Colonic mucosa (tissue), 4 donors: Measurements from ENCODE around the gene BMAL2. TPM values are rescaled to one million over a fixed set of nuclear protein-coding genes. Genes with fewer than 3 reads are reported as not detected.

Experiments
- DNase-seq: peaks from one replicate; pipeline ENCODE4 v3.0.0-alpha.2; 2020
- H3K27ac ChIP-seq: fragments of 200-600 bp; one replicate; pipeline ENCODE4 v1.8.0; 2021
- H3K27me3 ChIP-seq: fragments of 200-600 bp; one replicate; pipeline ENCODE4 v1.8.0; 2021
- H3K36me3 ChIP-seq: fragments of 200-600 bp; one replicate; pipeline ENCODE4 v1.8.0; 2021
- H3K4me1 ChIP-seq: fragments of 200-600 bp; one replicate; pipeline ENCODE4 v1.8.0; 2021; ENCODE audit warnings: mild to moderate bottlenecking
- H3K4me3 ChIP-seq: fragments of 200-600 bp; one replicate; pipeline ENCODE4 v1.8.0; 2021
- H3K9ac ChIP-seq, 2 donors: one replicate each; pipeline ENCODE4 v1.7.0; 2013; ENCODE audit warnings: control low read depth in 2 of 2, low read depth in 2 of 2, low read length in 2 of 2
- H3K9me3 ChIP-seq: fragments of 200-600 bp; one replicate; pipeline ENCODE4 v1.8.0; 2021
- intact Hi-C: fragments of 100-400 bp; cut with DNase I; formaldehyde crosslinking; loops from one replicate; pipeline ENCODE4 v1.14.1; 2022
- total RNA-seq, 2 donors: library from RNA; stranded (reverse); fragmentation: NEBNext Ultra II Directional in 1 of 2; extraction: Animal tissue kit (Norgen Biotek cat#: 25700) in 1 of 2; gene quantifications; one replicate each; pipeline ENCODE4 v1.2.1, GENCODE V29; 2021
- TF ChIP-seq, protein P1 (sequence below): fragments of 200-600 bp; IDR thresholded peaks from one replicate; pipeline ENCODE4 v1.8.0; 2022; ENCODE audit warnings: antibody characterized with exemption, mild to moderate bottlenecking
- donor health status: healthy.
- donor health status: DM: no; HTN: no; CAD: no.
- donor health status: DM: no; HTN: no; CAD: no.

BMAL2 gene
- total RNA-seq, 2 donors from 2014 or later: 7.0 to 14.9 TPM

DNA sequence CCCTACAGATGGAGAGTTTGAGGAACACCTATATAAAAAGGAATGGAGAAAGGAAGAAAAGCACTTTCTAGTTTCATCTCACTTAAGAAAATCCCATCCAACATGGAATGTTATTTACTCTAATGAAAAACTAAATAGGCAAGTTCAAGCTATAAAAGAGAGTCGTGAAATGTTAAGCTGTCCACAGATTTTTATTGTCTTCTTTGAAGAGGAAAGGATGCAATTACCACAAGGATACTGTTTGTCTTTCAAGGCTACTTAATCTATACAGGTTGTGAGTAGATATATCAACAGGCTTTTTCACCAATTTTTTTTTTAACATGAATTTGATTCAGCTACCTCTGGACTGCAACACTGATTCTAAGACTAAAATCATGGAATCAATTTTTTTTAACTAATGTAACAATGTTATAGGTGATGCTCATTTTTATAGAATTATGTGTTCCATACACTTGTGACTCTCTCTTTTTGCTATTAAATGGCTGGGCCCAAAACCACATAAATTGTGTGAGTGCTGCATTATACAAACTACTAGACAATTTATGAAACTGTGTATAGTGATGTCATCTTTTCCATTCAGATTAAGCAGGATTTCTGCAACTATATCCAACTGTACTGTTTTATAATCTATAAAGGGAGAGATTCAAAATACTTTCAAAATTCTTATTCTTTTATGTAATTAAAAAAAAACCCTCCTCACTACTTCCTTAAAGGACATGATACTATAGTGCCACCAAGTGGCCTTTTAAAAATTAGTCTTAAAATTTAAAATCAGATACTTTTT, 26.8 kb upstream of the BMAL2 start:
- Histone ChIP-seq H3K36me3 (peaks cover 15% of the 10 kb centered on the region), H3K4me3 (no peak overlapping the region), H3K27ac (no peak overlapping the region), H3K4me1 (no peaks in the 10 kb centered on the region), H3K27me3 (no peaks in the 10 kb centered on the region), H3K9me3 (no peaks in the 10 kb centered on the region), H3K9ac (no peak overlapping the region)
- TF ChIP-seq, protein P1, sequence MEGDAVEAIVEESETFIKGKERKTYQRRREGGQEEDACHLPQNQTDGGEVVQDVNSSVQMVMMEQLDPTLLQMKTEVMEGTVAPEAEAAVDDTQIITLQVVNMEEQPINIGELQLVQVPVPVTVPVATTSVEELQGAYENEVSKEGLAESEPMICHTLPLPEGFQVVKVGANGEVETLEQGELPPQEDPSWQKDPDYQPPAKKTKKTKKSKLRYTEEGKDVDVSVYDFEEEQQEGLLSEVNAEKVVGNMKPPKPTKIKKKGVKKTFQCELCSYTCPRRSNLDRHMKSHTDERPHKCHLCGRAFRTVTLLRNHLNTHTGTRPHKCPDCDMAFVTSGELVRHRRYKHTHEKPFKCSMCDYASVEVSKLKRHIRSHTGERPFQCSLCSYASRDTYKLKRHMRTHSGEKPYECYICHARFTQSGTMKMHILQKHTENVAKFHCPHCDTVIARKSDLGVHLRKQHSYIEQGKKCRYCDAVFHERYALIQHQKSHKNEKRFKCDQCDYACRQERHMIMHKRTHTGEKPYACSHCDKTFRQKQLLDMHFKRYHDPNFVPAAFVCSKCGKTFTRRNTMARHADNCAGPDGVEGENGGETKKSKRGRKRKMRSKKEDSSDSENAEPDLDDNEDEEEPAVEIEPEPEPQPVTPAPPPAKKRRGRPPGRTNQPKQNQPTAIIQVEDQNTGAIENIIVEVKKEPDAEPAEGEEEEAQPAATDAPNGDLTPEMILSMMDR: peak; percentile 58
- no peak for DNase-seq
- intact Hi-C loops: loop anchor here (5.0 to 10.0 kb wide), 2 partner anchors 161 to 269 kb away; no protein-coding TSS in a partner anchor

DNA sequence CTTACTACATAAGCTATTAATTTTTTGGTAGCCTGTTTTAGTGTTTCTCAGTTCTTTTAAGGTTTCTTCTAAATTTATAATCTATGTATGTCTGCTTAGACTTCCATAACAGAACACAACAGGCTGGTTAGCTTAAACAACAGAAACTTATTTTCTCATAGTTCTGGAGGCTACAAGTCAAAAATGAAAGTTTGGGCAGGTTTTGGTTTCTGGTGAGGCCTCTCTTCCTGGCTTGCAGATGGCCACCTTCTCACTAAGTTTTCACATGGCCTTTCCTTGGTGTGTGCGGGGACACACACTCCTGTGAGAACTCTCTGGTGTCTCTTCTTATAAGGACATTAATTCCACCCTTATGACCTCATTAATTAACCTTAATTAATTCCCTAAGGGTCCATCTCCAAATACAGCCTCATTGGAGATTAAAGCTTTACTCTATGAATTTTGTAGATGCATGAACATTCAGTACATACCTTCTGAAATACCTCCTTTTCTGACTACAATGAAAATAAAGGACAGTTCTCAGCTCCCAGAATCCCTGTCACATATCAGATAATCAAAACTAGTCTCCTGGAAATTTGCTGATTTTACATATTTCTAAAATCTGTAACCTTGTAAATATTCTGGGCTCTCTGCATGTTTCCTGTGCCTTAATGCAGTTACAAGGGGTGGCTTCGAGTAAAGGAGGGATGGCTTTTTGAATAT, 23.2 kb upstream of the BMAL2 start:
- no peaks in the 10 kb centered on the region for H3K4me1 ChIP-seq
- H3K4me3 ChIP-seq: no peak overlapping the region
- no peak for DNase-seq
- intact Hi-C loops: loop anchor here (5.0 to 10.0 kb wide), 2 partner anchors 165 to 272 kb away; no protein-coding TSS in a partner anchor
- H3K27me3 ChIP-seq: no peaks in the 10 kb centered on the region
- H3K36me3 ChIP-seq: peaks cover 15% of the 10 kb centered on the region
- H3K9ac ChIP-seq: no peak overlapping the region
- H3K27ac ChIP-seq: no peak overlapping the region
- no peaks in the 10 kb centered on the region for H3K9me3 ChIP-seq
- TF ChIP-seq, protein P1: no peak

DNA sequence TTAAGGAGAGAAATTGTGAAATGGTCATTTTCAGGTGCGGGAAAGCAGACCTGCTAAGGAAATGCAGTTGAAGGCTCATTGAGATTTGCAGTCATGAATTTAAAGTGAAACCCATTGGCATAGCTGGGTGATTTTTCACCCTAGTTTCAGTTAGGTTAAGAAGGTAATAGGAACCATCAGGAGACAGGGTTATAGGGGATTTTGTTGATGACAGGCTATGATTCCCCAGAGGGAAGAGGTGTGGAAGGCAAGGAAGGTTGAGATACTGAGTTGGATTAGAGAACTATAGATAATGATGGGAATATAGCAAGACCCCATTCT, 22.7 kb upstream of the BMAL2 start:
- no peak for DNase-seq
- TF ChIP-seq, protein P1: no peak
- intact Hi-C loops: loop anchor here (5.0 to 10.0 kb wide), 2 partner anchors 165 to 273 kb away; no protein-coding TSS in a partner anchor
- Histone ChIP-seq H3K9me3 (no peaks in the 10 kb centered on the region), H3K4me3 (no peak overlapping the region), H3K27me3 (no peaks in the 10 kb centered on the region), H3K9ac (no peak overlapping the region), H3K36me3 (peaks cover 15% of the 10 kb centered on the region), H3K27ac (no peak overlapping the region), H3K4me1 (no peaks in the 10 kb centered on the region)

DNA sequence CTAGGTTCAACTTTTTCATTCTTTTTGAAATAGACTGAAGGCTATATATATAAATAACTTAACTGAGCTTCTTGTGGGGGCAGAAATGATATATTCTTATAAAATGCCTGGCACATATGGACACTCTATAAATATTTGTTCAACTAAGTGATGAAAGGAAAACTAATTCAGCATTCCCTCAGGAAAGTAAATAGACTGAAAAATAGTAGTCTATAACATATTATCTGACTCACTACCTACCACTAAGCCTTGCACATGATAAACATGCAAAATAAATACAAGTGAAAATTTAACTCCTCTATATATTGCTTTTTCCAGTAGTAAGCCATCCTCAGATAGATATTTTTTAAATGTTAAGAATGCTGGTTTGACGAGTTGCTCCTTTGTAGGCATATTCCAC, 15.7 kb upstream of the BMAL2 start:
- Histone ChIP-seq H3K27me3 (no peaks in the 10 kb centered on the region), H3K27ac (no peak overlapping the region), H3K36me3 (peaks cover 4% of the 10 kb centered on the region), H3K9ac (no peak overlapping the region), H3K4me1 (no peaks in the 10 kb centered on the region), H3K4me3 (no peak overlapping the region), H3K9me3 (no peaks in the 10 kb centered on the region)
- intact Hi-C loops: no loop called here
- no peak for DNase-seq
- TF ChIP-seq, protein P1: no peak

DNA sequence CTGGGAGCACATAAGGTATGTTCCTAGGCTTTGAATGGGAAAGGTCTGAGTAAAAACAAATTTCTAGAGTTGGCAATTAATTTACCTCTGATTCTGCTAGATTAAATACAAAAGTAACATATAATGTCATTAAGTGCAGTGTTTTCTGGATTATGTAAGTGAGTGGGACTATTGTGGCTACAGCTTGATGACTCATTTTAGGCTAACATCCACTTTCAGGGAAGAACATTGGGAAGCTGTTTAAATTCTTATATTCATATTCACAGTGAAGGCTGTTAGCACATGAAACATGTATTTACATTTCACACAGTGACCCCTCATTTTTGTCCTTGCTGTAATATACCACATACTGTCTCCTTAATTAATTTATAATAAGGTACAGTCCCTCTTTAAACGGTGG, 13.2 kb upstream of the BMAL2 start:
- no peaks in the 10 kb centered on the region for H3K9me3 ChIP-seq
- no peak overlapping the region for H3K9ac ChIP-seq
- no peaks in the 10 kb centered on the region for H3K4me1 ChIP-seq
- TF ChIP-seq, protein P1: no peak
- intact Hi-C loops: no loop called here
- no peak overlapping the region for H3K4me3 ChIP-seq
- no peak overlapping the region for H3K27ac ChIP-seq
- H3K36me3 ChIP-seq: peaks cover 4% of the 10 kb centered on the region
- DNase-seq: no peak
- no peaks in the 10 kb centered on the region for H3K27me3 ChIP-seq
